ENCODE results near the gene ITGB6.

ITGB6 gene

DNA sequence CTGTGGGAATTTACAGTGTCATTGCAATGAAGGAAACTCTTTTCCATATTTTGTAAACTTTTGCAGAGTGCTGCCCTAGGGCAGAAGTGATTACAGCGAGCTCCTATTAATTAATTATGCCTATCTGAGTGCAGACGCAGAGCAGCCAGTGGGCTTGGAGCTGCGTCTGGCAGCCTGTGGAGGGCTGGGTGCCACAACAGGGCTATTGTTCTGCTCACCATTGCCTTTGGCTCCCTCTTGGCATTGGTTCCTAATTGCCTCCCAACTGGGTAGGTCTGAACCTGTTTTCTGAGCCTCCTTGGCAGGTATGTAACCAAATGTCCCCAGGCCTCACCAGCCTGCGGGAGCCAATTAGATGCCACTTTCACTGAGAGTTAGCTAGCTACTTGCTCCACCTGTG, 25.6 kb upstream of the ITGB6 start:
- WGBS (ENCODE audit: insufficient coverage) = 96% methylated on average over 3 of the region's 4 CpGs
- POLR2A ChIA-PET = no interaction called here
- CTCF ChIA-PET = interaction anchor here (1.0 kb wide), 1 partner anchor 116 kb away, joined by 3 read pairs; no protein-coding TSS in a partner anchor
- no peak overlapping the region for H3K27ac ChIP-seq (ENCODE audit: insufficient read depth in 1 of 2, low read depth in 1 of 2, low read length in 2 of 2, poor library complexity in 1 of 2, severe bottlenecking in 2 of 2)
- no peak overlapping the region for H3K4me3 ChIP-seq (ENCODE audit: control insufficient read depth in 1 of 7, extremely low read depth in 1 of 7, insufficient read depth in 4 of 7, low read depth in 2 of 7, low read length in 6 of 7)
- H3K4me1 ChIP-seq (ENCODE audit: control extremely low read depth in 1 of 4, control insufficient read depth in 4 of 4, insufficient read depth in 4 of 4, low read length in 3 of 4) = no peaks in the 10 kb centered on the region
- H3K9me3 ChIP-seq (ENCODE audit: control extremely low read depth in 1 of 5, control insufficient read depth in 4 of 5, insufficient read depth in 2 of 5, low read depth in 1 of 5, low read length in 4 of 5) = no peaks in the 10 kb centered on the region
- no peak for DNase-seq
- no peaks in the 10 kb centered on the region for H3K36me3 ChIP-seq (ENCODE audit: control insufficient read depth in 4 of 4, insufficient read depth in 4 of 4, low read length in 3 of 4)
- H3K27me3 ChIP-seq (replicated peaks in 2 of 5; ENCODE audit: control insufficient read depth in 4 of 5, insufficient read depth in 5 of 5, low read length in 4 of 5) = no peaks in the 10 kb centered on the region

- Histone ChIP-seq H3K27ac (ENCODE audit: insufficient read depth in 1 of 2, low read depth in 1 of 2, low read length in 2 of 2, poor library complexity in 1 of 2, severe bottlenecking in 2 of 2) (no peak overlapping the region), H3K4me1 (ENCODE audit: control extremely low read depth in 1 of 4, control insufficient read depth in 4 of 4, insufficient read depth in 4 of 4, low read length in 3 of 4) (no peaks in the 10 kb centered on the region), H3K27me3 (replicated peaks in 2 of 5; ENCODE audit: control insufficient read depth in 4 of 5, insufficient read depth in 5 of 5, low read length in 4 of 5) (no peaks in the 10 kb centered on the region), H3K36me3 (ENCODE audit: control insufficient read depth in 4 of 4, insufficient read depth in 4 of 4, low read length in 3 of 4) (no peaks in the 10 kb centered on the region), H3K4me3 (ENCODE audit: control insufficient read depth in 1 of 7, extremely low read depth in 1 of 7, insufficient read depth in 4 of 7, low read depth in 2 of 7, low read length in 6 of 7) (no peak overlapping the region), H3K9me3 (ENCODE audit: control extremely low read depth in 1 of 5, control insufficient read depth in 4 of 5, insufficient read depth in 2 of 5, low read depth in 1 of 5, low read length in 4 of 5) (no peaks in the 10 kb centered on the region)
- 100% methylated on average over 3 of the region's 3 CpGs for WGBS (ENCODE audit: insufficient coverage)
- CTCF ChIA-PET = no interaction called here
- DNase-seq = no peak
- POLR2A ChIA-PET = no interaction called here
Measured at GRCh38 chr2:160224507-160224906, 24.4 kb upstream of the ITGB6 start.

GRCh38 chr2:160224060-160224459, 24.0 kb upstream of the ITGB6 start:
- Histone ChIP-seq H3K36me3 (ENCODE audit: control insufficient read depth in 4 of 4, insufficient read depth in 4 of 4, low read length in 3 of 4) (no peaks in the 10 kb centered on the region), H3K9me3 (ENCODE audit: control extremely low read depth in 1 of 5, control insufficient read depth in 4 of 5, insufficient read depth in 2 of 5, low read depth in 1 of 5, low read length in 4 of 5) (no peaks in the 10 kb centered on the region), H3K4me1 (ENCODE audit: control extremely low read depth in 1 of 4, control insufficient read depth in 4 of 4, insufficient read depth in 4 of 4, low read length in 3 of 4) (no peaks in the 10 kb centered on the region), H3K27me3 (replicated peaks in 2 of 5; ENCODE audit: control insufficient read depth in 4 of 5, insufficient read depth in 5 of 5, low read length in 4 of 5) (no peaks in the 10 kb centered on the region), H3K4me3 (ENCODE audit: control insufficient read depth in 1 of 7, extremely low read depth in 1 of 7, insufficient read depth in 4 of 7, low read depth in 2 of 7, low read length in 6 of 7) (no peak overlapping the region), H3K27ac (ENCODE audit: insufficient read depth in 1 of 2, low read depth in 1 of 2, low read length in 2 of 2, poor library complexity in 1 of 2, severe bottlenecking in 2 of 2) (no peak overlapping the region)
- ChIA-PET CTCF (no interaction called here), POLR2A (no interaction called here)
- peak; percentile 9 to 57 (median 47) for DNase-seq
- 88% methylated on average over 2 of the region's 3 CpGs for WGBS (ENCODE audit: insufficient coverage)

GRCh38 chr2:160223560-160223959, 23.5 kb upstream of the ITGB6 start:
- no peaks in the 10 kb centered on the region for H3K9me3 ChIP-seq (ENCODE audit: control extremely low read depth in 1 of 5, control insufficient read depth in 4 of 5, insufficient read depth in 2 of 5, low read depth in 1 of 5, low read length in 4 of 5)
- no peaks in the 10 kb centered on the region for H3K36me3 ChIP-seq (ENCODE audit: control insufficient read depth in 4 of 4, insufficient read depth in 4 of 4, low read length in 3 of 4)
- H3K27me3 ChIP-seq (replicated peaks in 2 of 5; ENCODE audit: control insufficient read depth in 4 of 5, insufficient read depth in 5 of 5, low read length in 4 of 5) = no peaks in the 10 kb centered on the region
- no peak overlapping the region for H3K27ac ChIP-seq (ENCODE audit: insufficient read depth in 1 of 2, low read depth in 1 of 2, low read length in 2 of 2, poor library complexity in 1 of 2, severe bottlenecking in 2 of 2)
- ChIA-PET POLR2A (no interaction called here), CTCF (no interaction called here)
- no peak overlapping the region for H3K4me3 ChIP-seq (ENCODE audit: control insufficient read depth in 1 of 7, extremely low read depth in 1 of 7, insufficient read depth in 4 of 7, low read depth in 2 of 7, low read length in 6 of 7)
- WGBS (ENCODE audit: insufficient coverage) = 89% methylated on average over 3 of the region's 3 CpGs
- no peak for DNase-seq
- H3K4me1 ChIP-seq (ENCODE audit: control extremely low read depth in 1 of 4, control insufficient read depth in 4 of 4, insufficient read depth in 4 of 4, low read length in 3 of 4) = no peaks in the 10 kb centered on the region

GRCh38 chr2:160222546-160223283, 22.6 kb upstream of the ITGB6 start:
- CTCF ChIA-PET = no interaction called here
- 86% methylated on average over 6 of the region's 7 CpGs for WGBS (ENCODE audit: insufficient coverage)
- no peak overlapping the region for H3K27ac ChIP-seq (ENCODE audit: insufficient read depth in 1 of 2, low read depth in 1 of 2, low read length in 2 of 2, poor library complexity in 1 of 2, severe bottlenecking in 2 of 2)

DNA sequence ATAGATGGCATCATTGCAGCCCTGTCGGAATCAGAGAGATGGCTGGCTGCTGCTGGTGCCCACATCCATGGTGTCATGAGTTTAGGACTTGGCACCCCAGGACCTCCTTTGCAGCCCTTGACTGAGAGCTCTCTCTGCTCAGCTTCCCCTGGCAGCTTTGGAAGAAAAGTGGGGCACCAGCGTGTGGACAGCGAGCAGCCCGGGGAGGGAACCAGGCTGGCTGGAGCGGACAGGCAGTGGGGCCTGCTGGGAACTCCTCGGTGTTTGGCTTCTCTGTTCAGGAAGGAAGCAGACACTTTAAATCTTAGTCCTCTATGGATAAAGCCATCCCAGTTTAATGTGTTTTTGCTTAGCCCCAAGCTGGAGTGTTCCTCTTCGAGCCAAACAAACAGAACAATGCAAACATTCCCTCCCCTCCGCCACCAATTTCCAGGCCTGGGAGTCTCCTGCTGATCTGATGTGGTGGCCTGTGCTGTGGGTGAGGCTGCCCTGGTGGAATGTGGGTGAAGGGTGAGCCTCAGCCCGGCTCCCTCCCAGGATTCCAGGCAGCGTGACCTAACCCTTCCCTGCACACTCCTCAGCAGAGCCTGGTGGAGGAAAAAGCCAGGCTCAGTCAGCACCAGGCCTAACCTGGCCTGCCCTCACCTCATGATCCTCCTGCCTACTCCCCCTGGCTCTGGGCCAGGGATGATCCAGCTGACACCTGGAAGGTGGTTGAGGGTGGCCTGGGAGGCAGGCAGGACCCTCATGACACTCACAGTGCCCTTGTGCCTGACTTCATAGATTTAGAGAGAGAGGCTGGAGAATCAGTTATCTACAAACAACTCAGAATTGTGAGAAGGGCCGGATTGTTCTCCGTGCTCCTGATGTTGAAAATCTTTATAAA, 21.6 kb upstream of the ITGB6 start:
- Histone ChIP-seq H3K4me1 (ENCODE audit: control extremely low read depth in 1 of 4, control insufficient read depth in 4 of 4, insufficient read depth in 4 of 4, low read length in 3 of 4) (no peaks in the 10 kb centered on the region), H3K27me3 (replicated peaks in 2 of 5; ENCODE audit: control insufficient read depth in 4 of 5, insufficient read depth in 5 of 5, low read length in 4 of 5) (no peaks in the 10 kb centered on the region), H3K9me3 (ENCODE audit: control extremely low read depth in 1 of 5, control insufficient read depth in 4 of 5, insufficient read depth in 2 of 5, low read depth in 1 of 5, low read length in 4 of 5) (no peaks in the 10 kb centered on the region), H3K36me3 (ENCODE audit: control insufficient read depth in 4 of 4, insufficient read depth in 4 of 4, low read length in 3 of 4) (no peaks in the 10 kb centered on the region), H3K27ac (ENCODE audit: insufficient read depth in 1 of 2, low read depth in 1 of 2, low read length in 2 of 2, poor library complexity in 1 of 2, severe bottlenecking in 2 of 2) (no peak overlapping the region), H3K4me3 (ENCODE audit: control insufficient read depth in 1 of 7, extremely low read depth in 1 of 7, insufficient read depth in 4 of 7, low read depth in 2 of 7, low read length in 6 of 7) (no peak overlapping the region)
- DNase-seq = no peak
- POLR2A ChIA-PET = no interaction called here
- CTCF ChIA-PET = no interaction called here
- 94% methylated on average over 9 of the region's 12 CpGs for WGBS (ENCODE audit: insufficient coverage)

More at GRCh38 chr2:160222546-160223283, 22.6 kb upstream of the ITGB6 start:
- Histone ChIP-seq H3K9me3 (ENCODE audit: control extremely low read depth in 1 of 5, control insufficient read depth in 4 of 5, insufficient read depth in 2 of 5, low read depth in 1 of 5, low read length in 4 of 5) (no peaks in the 10 kb centered on the region), H3K4me3 (ENCODE audit: control insufficient read depth in 1 of 7, extremely low read depth in 1 of 7, insufficient read depth in 4 of 7, low read depth in 2 of 7, low read length in 6 of 7) (no peak overlapping the region), H3K36me3 (ENCODE audit: control insufficient read depth in 4 of 4, insufficient read depth in 4 of 4, low read length in 3 of 4) (no peaks in the 10 kb centered on the region), H3K4me1 (ENCODE audit: control extremely low read depth in 1 of 4, control insufficient read depth in 4 of 4, insufficient read depth in 4 of 4, low read length in 3 of 4) (no peaks in the 10 kb centered on the region), H3K27me3 (replicated peaks in 2 of 5; ENCODE audit: control insufficient read depth in 4 of 5, insufficient read depth in 5 of 5, low read length in 4 of 5) (no peaks in the 10 kb centered on the region)
- DNase-seq = peak in 1 of 3 donors; percentile 15
- POLR2A ChIA-PET = no interaction called here

DNA sequence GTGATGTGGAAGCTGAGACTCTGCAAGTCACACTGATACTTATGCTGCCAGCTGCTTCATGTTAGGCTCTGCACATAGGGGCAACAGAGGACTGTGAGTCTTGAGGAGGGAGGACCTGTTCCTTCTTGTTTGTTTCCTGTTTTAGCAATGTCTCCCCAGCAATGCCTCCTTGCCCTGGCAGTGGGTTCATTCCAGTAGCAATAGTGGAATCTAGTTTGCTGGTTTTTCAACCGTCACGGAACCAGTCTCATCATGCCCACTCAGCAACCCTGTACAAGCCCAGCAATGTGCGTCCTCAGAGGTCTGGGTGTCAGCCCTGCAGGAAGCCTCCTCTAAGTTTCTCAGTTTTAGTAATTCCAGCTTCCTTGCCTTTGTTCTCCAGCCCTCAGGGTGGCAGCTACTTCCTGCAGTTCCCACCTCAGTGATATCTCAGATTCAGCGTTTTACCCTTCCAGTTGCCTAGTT, 20.5 kb upstream of the ITGB6 start:
- no peak overlapping the region for H3K27ac ChIP-seq (ENCODE audit: insufficient read depth in 1 of 2, low read depth in 1 of 2, low read length in 2 of 2, poor library complexity in 1 of 2, severe bottlenecking in 2 of 2)
- no peaks in the 10 kb centered on the region for H3K27me3 ChIP-seq (replicated peaks in 2 of 5; ENCODE audit: control insufficient read depth in 4 of 5, insufficient read depth in 5 of 5, low read length in 4 of 5)
- no peak for DNase-seq
- H3K9me3 ChIP-seq (ENCODE audit: control extremely low read depth in 1 of 5, control insufficient read depth in 4 of 5, insufficient read depth in 2 of 5, low read depth in 1 of 5, low read length in 4 of 5) = no peaks in the 10 kb centered on the region
- H3K36me3 ChIP-seq (ENCODE audit: control insufficient read depth in 4 of 4, insufficient read depth in 4 of 4, low read length in 3 of 4) = no peaks in the 10 kb centered on the region
- ChIA-PET CTCF (interaction anchor here (1.0 to 1.5 kb wide), 3 partner anchors 10 to 14 kb away, joined by 3 to 10 read pairs (median 4); no protein-coding TSS in a partner anchor), POLR2A (no interaction called here)
- no peak overlapping the region for H3K4me3 ChIP-seq (ENCODE audit: control insufficient read depth in 1 of 7, extremely low read depth in 1 of 7, insufficient read depth in 4 of 7, low read depth in 2 of 7, low read length in 6 of 7)
- WGBS (ENCODE audit: insufficient coverage) = 91% methylated on average over 4 of the region's 4 CpGs
- H3K4me1 ChIP-seq (ENCODE audit: control extremely low read depth in 1 of 4, control insufficient read depth in 4 of 4, insufficient read depth in 4 of 4, low read length in 3 of 4) = no peaks in the 10 kb centered on the region

All from common myeloid progenitor, CD34-positive (primary cell).